A673 (cell line): Measurements from ENCODE around the gene KCNIP1.

Experiments used
- EZH2 ChIP-seq: fragments of 200-600 bp; sonication (generic); IDR thresholded peaks from 2 replicates; pipeline ENCODE4 v1.6.1; 2017; ENCODE audit warnings: borderline replicate concordance, low read depth, mild to moderate bottlenecking, mixed read lengths, antibody characterized with exemption, low read length; ENCODE audit not compliant: poor library complexity, severe bottlenecking
- TF ChIP-seq, protein P1 (sequence below): fragments of 300-800, 200-600 bp; sonication (generic); conservative IDR thresholded peaks from 2 replicates; pipeline ENCODE4 v1.5.1; 2017; ENCODE audit warnings: low read depth, mild to moderate bottlenecking, antibody characterized with exemption, low read length, moderate library complexity, mixed read lengths

DNA sequence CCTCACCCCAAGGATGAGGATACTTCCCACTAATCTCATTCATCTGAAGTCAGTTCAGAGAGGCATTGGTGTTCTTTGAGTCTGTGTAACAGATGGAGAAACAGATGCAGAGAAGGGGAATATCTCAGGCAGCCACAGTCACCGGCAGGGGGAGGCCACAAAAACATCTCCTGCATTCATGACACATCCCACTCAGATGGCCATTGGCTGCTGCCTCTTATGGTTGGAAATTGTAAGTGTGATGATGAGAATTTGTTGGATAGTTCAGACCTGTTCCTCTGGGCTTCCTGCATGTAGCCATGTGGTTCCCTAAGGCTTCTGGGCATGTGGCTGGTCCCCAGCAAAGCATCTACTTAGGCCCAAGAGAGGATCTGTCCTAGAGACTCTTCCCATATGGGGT lies 233.8 kb downstream of the KCNIP1 start:
- TF ChIP-seq EZH2, result no peak
- TF ChIP-seq, protein P1, sequence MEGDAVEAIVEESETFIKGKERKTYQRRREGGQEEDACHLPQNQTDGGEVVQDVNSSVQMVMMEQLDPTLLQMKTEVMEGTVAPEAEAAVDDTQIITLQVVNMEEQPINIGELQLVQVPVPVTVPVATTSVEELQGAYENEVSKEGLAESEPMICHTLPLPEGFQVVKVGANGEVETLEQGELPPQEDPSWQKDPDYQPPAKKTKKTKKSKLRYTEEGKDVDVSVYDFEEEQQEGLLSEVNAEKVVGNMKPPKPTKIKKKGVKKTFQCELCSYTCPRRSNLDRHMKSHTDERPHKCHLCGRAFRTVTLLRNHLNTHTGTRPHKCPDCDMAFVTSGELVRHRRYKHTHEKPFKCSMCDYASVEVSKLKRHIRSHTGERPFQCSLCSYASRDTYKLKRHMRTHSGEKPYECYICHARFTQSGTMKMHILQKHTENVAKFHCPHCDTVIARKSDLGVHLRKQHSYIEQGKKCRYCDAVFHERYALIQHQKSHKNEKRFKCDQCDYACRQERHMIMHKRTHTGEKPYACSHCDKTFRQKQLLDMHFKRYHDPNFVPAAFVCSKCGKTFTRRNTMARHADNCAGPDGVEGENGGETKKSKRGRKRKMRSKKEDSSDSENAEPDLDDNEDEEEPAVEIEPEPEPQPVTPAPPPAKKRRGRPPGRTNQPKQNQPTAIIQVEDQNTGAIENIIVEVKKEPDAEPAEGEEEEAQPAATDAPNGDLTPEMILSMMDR, result no peak
